ENCODE measurements around the gene NEK6. TPM values are rescaled to one million over a fixed set of nuclear protein-coding genes. Genes with fewer than 3 reads are reported as not detected.

NEK6 gene
- total RNA-seq, 1 donor from 2014 or later: 26.2 TPM

DNA sequence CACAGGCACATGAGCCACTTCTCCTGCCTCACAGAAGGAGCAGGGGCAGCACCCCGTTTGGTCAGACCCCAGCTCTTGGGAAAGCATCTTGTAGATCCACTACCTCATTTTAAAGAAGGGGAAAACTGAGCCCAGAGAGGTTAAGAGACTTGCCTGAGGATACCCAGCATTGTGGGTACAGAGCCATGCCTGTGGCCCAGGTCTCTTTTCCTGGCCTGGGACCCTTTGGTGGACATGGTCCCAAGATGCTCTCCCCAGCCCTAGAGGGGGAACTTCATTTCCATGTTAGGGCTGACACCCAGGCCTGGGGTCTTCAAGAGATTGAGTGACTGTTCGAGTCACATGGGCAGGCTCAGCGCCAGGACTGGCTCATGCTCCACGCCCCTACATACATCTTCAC is 64.2 kb downstream of the NEK6 start:
- no peak for DNase-seq

DNA sequence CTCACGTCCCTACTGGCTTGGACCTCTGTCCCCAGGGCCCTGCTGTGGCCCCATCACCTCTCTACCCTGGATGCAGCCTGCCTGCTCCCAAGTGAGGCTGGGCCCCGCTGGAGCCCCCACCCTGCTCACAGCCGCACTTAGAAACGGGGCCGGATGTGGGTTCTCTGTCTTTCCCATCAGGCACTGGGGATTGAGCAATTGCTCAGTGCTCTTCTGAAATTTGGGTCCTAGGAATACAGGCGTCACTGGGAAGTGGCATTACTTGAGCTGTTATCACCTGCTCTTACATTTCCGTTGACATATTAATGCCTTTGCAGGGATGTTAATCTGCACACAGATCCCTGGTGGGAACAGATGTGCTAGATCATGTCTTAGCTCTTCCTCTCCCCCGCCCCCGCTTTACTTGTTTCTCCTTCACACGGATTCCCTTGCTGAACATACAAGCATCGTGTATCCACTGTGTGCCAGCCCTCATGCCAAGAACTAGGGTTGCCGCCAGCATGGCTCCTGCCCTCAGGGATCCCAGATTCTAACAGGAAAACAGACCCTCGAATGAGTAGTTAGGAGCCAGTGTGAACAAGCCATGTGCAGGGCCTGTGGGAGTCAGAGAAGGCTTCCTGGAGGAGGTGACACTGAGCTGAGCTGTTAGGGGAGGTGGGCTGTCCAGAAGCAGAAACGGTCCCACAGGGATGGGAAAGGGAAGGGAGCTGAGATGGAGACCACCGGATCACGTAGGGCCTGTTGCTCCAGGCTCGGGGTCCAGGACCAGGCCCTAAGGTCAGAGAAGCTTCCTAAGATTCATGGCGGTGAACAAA is 65.1 kb downstream of the NEK6 start:
- no peak for DNase-seq

DNA sequence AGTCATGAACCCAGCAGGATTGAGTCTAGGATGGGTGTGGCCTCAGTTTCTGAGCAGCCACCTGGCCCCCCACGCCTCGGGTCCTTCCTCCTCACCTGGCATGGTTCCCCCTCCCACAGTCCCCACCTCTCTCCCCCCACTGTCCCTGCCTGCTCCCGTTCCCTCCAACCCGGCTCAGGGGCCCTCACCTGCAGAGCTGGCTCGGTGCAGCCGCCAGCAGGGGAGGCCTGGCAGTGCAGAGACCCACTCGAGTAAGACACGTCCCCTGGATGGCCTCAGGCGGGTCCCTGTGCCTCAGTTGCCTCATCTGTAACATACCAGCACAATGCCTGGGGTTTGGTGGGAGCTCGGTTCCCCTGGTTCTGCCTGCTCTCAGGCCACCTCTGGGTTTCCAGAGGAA is 66.2 kb downstream of the NEK6 start:
- no peak for DNase-seq

DNA sequence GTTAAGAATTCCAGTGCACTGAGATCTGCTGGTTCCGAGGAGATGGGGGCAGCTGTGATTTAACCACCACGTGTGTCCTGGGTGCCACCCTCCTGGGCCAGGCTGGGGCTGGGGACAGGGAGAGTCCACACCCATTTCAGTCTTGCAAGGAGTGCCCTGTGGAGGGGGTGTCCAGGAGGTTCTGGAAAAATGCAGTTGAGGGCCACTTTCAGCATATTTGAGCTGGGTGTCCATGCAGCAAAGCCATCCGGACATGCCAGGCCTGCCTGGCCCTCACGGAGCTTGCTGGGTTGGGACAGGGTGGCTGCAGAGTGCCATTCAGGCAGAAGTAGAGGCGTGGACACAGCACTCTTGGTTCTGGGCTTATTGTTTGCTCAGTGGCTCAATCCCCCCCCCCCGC is 68.1 kb downstream of the NEK6 start:
- DNase-seq: no peak

DNA sequence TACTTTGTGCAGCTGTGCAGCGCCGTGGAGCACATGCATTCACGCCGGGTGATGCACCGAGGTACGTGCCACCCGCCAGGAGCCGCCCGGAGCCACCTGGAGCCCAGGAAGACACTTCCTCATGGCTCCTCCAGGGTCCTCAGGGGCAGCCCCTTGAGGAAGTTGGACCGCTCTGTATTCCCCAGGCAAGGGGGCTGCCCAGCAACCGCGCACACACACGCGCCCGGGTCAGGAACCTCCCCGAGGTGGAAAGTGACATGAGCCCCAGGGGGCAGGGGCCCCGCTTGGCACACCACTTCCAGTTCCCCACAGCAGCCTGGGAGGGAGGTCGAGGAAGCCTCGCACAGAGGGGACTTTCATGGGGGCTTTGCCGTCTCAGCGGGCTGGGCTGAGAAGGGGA is 68.6 kb downstream of the NEK6 start:
- DNase-seq: no peak

DNA sequence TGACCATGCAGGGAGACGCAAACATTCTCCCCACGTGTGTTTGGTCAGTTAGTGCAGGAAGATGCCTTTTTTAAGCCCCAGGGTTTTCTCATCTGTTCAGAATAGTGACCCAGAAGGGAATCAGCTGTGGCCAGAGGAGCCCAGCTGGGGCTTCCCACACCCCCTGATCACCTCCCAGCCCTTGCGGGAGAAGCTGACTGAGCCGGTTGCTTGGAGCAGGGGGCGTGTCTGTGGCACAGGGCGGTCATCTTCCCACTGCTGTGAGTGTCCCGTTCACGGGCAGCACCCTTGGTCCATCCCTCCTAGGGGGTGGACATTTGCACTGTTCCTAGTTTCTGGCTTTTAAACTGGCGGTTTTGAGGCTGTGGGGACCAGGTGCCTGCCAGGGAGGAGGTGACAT is 69.7 kb downstream of the NEK6 start:
- no peak for DNase-seq

DNA sequence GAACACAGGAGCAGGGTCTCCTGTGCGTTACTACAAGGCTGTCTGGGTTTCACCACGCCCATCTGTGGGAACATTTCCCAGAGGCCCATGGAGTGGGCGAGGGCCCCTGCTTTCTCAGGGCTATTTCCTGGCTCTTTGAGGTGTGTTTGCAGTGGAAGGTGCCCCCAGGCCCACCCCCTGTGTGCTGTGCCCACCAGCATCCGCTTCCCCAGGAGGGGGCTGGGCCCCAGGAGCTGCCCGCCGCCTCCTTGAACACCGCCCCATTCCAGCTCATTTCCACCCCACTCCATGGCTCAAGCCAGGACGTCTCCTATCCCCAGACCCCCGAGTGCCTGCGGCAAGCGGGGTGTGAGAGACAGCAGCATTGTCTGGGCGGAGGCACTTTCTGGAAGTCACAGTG is 70.5 kb downstream of the NEK6 start:
- DNase-seq: no peak

DNA sequence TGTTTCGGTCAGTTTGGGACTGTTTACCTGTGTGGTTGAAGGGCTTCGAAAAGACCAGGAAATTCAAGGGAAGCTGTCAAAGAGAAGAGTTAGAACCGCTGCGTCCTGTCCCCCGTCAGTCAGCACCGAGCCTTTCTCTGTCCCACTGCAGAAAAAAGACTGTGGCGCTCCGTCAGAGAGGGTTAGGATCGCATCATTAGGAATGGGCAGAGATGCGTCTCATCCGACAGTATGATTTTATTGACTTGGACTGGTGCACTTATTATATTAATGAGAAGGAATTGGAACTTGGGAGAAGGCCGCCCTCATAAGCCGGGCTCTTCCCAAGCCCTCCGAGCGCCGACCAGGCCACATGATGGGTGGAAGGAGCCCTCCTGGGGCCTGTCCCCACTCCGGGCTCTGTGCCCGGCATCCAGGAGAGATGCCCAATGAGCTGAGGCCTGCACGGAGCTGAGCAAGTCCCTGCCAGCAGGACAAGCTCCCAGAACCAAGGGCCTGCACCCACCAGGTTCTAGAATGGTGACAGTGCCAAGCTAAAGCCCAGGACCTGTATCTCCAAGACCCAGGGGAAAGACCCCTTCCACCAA is 71.5 kb downstream of the NEK6 start:
- no peak for DNase-seq

DNA sequence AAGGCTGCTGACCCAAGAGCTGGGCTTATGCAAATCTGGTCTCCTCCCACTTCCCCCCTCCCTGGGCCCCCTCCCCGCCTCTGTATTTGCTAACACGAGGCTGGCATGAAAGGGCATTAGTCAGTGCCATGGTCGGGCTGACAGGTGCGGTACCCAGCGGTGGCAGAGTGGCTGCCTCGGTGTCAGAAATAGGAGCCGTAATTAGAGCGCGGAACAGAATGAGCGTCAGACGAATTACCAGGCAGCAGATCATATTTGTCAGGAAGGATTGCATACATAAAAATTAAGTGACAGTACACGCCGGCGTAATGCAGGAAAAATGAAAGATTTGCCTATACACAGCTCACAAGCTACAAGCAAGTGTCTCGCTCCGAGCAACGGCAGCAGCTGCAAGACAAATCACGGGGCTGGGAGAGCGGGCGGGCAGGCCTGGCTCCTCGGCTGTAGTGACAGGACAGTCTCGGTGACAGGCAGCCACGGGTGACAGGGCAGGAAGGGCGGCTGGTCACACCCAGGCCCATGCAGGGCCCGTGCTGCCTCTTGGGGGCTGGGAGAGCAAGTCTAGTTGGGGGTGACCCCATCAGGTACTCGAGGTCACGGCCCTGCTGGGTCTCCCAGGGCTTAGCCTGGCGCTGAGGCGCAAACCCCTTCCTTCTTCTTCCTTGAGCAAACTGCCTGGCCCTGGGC is 72.4 kb downstream of the NEK6 start:
- DNase-seq: no peak

DNA sequence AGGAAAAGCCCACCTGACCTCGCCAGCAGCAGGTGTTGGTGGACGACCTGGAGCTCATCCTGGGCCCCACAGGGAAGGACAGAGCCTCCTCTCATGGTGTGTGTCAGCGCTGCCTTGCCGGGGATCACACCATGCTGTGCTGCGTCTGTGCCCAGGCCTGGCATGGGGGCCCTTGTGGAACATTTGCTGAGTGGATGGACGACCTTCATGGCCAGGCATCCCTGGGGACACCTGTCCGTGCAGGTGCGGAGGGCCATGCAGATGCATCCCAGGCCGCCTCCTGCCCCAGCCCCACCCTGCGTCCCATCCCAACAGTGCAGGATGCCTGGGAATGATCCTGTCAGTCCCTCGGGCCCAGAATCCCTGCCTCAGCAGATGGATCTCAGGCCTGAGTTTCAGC is 73.8 kb downstream of the NEK6 start:
- no peak for DNase-seq

DNA sequence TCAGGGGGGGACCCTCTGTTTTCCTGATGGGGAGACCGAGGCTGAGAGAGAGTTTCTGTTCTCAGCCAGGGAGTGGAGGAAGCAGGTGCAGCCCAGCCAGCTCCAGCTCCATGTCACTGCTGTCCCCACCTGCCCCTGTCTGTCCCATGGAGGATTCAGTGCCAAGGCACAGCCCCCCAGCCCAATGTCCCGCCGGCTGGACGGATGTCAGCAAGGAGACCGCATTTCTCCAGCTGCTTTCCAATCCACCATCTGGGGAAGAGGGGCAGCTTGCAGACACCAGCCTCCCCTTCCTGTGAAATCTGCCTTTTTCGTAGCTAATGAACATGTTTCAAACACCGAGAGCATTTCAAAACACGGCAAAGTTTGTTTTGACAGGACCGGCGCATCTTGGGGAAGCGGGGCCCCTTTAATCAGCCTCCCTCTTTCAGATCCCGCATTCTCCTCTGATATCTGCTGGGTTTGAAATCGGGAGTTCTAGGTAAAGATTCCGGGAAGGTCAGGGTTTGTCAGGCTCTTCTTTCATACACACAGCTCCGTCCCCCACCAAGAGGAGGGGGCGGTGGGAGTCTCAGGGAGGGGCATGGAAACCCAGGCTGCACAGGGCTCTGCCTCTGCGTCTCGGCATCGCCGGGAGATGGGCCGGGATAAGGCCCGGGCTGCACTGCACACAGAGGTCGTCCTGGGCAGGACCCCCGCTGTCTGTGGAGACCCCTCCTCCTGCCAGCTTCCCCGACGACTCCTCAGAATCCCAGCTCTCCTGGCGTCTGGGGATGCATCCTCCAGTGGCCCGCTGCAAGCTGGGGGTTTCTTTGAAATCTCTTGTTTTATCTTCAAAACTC is 74.8 kb downstream of the NEK6 start:
- no peak for DNase-seq

DNA sequence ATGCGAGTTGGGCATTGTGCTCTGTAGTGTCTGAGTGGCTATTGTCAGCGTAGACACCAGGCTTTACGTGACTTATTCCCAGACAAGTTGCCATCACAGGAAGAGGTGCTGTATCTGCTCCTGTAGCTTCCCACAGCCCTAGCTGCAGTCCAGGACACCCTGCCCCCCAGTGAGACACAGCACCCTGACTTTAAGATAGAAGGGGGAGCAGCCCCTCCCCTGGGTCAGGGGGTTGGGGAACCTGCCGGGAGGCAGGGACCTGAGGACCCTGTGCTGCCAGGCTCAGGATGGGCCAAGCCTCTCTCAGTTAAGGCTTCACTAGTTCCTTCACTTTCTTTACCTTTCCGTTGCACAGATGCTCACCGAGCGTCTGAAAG is 75.4 kb downstream of the NEK6 start:
- DNase-seq: no peak

DNA sequence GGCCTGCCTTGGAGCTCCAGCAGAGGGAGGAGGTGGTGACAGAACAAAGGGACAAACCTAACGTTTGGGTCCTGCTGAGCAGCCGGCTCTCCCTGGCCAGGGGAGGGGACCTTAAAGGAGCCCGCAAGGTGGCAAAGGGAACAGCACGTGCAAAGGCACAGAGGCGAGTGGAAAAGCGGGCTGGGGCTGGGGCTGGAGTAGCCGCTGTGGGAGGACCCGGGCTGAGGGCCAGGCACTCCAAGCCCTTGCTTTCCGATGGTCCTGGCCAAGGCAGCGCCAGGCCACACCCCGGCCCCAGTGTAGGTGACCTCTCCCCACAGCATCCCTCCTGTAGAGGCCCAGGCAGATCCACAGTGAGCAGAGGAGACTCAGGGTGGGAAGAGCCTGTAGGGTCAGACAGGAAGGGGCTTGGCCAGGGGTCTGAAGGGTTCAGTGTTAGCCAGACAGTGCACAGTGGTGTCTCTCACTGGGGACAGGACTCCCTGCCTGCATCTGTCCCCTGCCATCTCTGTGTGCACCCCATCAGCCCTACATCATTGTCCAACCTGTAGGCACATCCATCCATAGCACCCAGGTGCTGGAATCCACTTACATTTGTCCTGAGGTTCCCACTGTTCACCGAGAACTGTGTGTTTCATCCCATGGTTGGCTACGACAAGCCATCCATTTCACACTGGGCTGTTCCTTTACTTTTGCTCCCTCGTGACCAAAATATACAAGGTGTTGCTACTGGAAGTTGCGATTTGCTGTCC is 77.0 kb downstream of the NEK6 start:
- DNase-seq: no peak

DNA sequence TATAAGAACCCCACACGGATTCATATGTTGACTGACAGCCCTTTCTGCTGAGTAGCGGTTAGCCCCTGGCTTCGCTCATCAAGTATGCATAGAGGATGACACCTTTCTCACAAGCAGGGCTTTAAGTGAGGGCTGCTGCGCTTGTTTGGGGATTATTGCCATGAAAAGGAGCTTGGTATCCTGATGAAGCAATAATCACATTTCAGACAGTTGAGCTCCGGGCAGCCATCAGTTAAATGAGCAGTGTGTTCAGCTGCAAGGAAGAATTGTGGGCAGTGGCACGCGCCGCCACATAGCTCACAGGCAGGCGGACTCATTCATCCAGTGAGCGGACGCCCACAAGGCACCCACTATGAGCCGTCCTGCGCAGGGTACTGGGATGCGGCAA is 77.6 kb downstream of the NEK6 start:
- DNase-seq: no peak

DNA sequence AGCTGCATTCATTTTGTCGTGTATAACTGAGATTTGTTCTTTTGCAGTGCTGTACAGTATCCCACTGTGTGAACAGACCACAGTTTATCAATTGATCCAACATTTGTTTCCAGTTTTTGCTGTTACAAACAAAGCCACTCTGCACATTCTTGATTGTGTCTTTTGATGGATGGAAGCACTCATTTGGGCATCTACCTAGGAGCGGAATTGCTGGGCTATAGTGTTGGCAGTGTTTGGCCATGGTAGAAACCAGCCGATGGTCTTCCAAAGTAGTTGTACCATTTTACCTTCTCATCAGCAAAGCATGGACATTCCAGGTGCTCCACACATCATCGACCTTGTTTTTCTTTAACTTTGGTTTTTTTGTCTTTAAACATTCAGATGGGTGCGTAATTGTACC is 79.8 kb downstream of the NEK6 start:
- DNase-seq: no peak

DNA sequence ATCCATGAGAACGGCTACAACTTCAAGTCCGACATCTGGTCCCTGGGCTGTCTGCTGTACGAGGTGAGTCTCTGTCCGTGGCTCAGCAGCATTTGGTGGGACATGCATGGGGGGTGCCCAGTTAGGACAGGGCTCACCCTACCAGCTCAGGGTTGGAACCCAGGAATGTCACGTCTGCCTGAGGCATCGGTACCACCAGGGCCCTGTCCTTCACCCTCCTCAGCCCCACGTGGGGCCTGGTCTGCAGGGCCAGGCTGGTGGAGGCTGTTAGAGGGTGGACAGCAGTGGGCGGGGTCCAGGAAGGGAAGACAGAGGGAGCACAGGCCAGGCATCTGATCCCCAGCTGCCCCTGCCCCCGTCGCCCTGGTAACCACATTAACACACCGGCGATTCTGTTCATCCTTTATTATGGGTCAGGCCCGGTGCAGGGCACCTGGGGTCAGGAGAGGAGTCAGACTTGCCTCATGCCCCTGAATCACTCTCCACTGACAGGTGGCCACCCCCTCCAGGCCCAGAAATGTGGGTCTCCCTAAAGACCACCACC is 81.9 kb downstream of the NEK6 start:
- DNase-seq: no peak

DNA sequence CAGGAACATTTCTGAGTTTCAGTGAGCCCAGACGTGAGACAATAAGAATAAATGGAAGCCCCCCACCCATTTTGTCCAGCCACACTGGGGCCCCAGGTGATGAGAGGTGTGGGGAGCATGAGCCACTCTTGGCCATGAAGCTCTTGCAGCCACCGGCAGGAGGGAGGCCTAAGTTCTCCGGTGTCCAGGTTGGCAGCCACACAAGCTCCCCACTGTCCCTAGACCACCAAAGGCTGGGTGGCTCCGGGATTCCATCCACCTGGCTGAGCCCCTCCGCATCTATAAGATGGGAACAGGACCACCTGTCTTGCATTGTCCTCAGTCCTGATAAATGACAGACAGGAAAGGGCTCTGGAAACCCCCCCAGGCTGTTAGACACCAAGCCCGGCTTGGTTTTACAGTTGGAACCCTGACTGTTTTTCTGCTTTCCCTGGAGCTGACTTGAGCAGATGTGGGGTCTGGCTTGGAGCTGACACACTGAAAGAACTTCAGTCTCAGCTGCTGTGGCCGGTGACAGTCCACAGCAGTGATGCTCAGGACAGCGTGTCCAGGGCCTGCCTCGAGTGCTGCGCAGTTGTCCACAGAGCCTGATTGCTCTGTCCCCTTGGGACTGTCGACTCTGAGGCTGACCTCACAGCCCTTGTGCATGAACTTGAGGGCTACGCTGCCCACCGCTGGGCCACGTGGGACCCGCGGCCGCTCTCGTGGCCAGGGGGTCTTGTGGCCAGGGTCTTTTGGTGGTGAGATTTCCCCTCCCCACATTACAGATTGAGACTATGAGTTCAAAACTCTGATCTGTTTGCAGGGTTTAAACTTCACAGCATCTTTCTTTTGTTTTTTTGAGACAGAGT is 82.7 kb downstream of the NEK6 start:
- no peak for DNase-seq

DNA sequence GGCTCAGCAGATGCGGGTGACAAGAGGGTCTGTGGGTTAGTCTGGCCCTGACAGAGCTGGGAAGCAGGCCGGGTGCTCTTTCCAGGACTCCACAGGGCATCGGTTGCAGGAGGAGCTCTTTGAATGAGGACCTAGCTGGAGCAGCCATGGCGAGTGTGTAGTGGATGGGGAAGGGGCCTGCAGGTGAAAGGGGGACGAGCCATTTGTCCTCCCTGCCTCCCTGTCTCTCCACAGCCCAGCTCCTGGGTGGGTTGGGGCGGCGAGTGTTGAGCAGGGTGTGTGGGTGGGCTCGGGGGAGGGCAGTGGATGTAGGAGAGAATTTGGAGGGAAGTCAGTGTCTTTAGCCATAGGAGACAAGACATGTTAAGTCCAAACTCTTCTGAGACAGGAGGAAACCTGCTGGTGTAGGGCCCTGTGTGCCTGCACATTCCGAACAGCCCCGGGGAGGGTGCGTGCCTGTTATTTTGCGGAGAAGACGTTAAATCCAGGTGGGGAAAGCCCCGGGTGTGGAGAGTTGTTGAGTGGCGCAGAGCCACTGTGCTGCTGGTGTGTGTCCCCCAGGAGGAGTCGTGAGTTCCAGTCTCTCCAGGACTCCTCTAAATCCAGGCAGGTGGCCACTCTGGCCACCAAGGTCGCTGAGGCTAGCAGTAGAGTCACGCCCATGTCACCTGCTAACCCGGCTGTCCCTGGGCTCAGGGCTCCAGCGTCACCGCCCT is 83.9 kb downstream of the NEK6 start:
- no peak for DNase-seq

DNA sequence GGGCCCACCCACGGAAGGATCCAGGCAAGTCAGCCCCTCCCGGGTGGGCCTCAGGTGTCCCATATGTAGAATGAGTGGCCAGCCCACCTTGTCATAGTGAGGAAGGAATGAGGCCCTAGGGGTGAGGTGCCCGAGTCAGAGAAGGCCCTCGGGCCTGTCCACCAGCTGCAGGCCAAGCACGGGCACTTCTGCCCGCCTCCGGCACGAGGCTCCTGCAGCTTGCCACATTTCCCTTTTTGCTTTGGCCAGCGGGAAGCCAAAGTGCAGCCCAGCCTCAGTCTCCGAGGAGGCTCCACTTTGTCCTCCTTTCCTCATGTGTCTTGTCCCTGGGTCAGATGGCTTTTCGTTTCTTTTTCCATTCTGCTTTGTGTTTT is 84.6 kb downstream of the NEK6 start:
- no peak for DNase-seq

DNA sequence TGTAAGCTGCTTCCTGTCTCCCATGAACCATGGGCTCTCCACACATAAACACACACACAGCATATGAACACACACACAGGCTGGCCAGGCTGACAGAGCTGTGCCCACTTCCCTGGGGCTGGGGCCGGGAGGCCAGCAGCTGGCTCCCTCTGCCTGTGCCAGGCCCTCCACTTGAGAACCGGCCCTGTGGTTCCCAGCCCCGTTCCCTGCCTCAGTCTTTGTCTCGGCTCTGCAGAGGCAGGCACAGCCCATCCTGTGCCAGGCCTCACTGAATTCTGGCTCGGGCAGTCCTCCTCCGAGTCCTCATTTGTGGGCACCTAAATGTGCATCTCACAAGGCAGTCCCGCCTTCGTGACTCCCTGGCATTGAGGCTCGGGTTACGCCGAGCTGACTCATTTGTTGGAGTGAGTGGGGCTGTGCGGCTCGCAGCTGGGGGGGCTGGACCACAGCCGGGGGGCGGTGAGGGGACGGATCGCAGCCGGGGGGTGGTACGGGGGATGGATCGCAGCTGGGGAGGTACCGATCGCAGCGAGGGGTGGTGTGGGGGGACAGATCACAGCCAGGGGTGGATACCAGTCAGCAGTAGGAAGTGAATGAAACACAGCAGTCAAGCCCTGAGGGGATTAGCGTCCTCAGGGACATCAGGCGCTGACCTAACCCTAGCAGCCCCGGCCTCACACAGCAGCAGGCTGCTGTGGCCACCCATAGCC is 85.2 kb downstream of the NEK6 start:
- peak; percentile 81 for DNase-seq
